Measurements from ENCODE around the gene PIK3C2A. TPM values are rescaled to one million over a fixed set of nuclear protein-coding genes. Genes with fewer than 3 reads are reported as not detected.
"Not testable (repeated sequence)": the region's sequence is repeated elsewhere in the genome, so short reads cannot be mapped to it uniquely, and the experiment has no call there.

Gene PIK3C2A, protein sequence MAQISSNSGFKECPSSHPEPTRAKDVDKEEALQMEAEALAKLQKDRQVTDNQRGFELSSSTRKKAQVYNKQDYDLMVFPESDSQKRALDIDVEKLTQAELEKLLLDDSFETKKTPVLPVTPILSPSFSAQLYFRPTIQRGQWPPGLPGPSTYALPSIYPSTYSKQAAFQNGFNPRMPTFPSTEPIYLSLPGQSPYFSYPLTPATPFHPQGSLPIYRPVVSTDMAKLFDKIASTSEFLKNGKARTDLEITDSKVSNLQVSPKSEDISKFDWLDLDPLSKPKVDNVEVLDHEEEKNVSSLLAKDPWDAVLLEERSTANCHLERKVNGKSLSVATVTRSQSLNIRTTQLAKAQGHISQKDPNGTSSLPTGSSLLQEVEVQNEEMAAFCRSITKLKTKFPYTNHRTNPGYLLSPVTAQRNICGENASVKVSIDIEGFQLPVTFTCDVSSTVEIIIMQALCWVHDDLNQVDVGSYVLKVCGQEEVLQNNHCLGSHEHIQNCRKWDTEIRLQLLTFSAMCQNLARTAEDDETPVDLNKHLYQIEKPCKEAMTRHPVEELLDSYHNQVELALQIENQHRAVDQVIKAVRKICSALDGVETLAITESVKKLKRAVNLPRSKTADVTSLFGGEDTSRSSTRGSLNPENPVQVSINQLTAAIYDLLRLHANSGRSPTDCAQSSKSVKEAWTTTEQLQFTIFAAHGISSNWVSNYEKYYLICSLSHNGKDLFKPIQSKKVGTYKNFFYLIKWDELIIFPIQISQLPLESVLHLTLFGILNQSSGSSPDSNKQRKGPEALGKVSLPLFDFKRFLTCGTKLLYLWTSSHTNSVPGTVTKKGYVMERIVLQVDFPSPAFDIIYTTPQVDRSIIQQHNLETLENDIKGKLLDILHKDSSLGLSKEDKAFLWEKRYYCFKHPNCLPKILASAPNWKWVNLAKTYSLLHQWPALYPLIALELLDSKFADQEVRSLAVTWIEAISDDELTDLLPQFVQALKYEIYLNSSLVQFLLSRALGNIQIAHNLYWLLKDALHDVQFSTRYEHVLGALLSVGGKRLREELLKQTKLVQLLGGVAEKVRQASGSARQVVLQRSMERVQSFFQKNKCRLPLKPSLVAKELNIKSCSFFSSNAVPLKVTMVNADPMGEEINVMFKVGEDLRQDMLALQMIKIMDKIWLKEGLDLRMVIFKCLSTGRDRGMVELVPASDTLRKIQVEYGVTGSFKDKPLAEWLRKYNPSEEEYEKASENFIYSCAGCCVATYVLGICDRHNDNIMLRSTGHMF (N-terminal part only)
- 28.1 TPM for total RNA-seq
- long read RNA-seq, partial matches to known transcripts = 1 of 4 reads
- long read RNA-seq, other reads (novel, unspliced or antisense) = 3 of 4 reads

DNA sequence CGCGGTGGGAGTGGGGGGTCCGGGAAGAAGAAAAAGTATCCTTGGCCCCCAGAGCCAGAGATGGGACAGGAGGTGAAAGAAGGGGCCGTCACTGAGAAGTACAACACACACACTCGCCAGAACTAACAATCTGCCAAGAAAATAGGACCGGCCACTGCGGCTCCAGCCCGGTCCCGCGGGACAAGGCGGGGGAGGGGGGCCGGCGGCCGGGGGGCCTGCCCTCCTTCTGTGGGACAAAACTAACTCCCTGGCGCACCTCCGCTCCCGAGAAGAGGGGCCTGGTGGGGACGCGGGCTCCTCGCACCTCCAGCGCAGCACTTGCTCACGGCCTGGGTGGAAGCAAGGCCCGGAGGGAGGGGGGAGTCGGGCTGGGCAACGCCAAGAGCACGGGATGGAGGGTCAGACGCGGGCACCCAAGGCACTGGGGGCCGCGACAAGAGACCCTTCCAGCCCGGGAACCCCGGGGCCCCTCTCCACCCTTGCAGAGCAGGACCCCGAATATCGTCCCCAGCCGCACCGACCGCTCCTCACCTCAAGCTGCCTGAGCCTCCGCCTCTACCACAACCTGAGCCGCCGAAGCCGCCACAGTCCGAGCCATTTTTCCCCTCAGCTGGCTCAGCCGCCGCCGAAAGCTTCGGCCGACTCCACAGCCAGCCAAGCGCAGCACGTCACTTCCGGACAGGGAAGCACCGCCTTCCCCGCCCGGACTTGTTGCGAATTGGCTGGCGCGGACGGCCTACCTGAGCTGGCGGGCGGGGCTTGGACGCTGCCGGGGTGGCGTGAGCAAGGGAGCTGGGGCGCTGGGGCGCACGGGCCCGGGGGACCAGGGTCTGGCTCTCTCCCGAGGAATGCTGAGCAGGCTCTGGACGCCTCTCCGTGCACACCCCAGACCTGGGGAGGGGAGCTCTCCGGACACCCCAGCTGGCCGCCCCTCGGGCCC is at the start of gene PIK3C2A:
Gene PIK3C2A, minus strand, starts transcription at position 670 of the 940 bp plus-strand sequence. CDS start 38,245 bp downstream, outside the sequence.
- DNase-seq (peak; percentile 98), ATAC-seq (ENCODE audit: poor library complexity) (peak; percentile 98)
- intact Hi-C loops (cut with DNase I) = loop anchor here (10.0 kb wide), 1 partner anchor 53 kb away; no protein-coding TSS in a partner anchor

DNA sequence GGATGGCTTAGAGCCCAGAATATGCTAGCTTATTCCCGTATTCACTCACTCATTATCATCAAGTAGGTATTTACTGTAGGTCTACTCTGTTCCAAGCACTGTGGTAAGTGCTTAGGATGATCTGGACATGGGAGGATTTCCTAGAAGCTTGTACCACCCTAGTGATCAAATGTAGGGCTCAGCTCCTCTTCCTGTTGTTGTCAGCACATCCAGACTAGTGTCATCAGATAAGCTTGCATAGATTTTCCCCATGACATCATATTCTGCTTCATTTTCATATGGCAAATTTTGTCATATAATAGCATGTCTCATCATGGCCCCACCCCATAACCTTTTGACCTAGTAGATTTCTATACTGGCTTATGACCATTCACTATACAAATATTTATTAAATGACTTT is 49.4 kb upstream of the PIK3C2A start:
- ATAC-seq (ENCODE audit: poor library complexity) (no peak), DNase-seq (no peak)
- intact Hi-C loops (cut with DNase I) = no loop called here

- intact Hi-C loops (cut with DNase I) = no loop called here
- DNase-seq = no peak
- no peak for ATAC-seq (ENCODE audit: poor library complexity)
These were observed 48.7 kb upstream of the PIK3C2A start for GRCh38 chr11:17256512-17256911.

GRCh38 chr11:17252704-17253103 is 44.9 kb upstream of the PIK3C2A start:
- no peak for ATAC-seq (ENCODE audit: poor library complexity)
- no peak for DNase-seq
- intact Hi-C loops (cut with DNase I) = no loop called here

- DNase-seq (no peak), ATAC-seq (ENCODE audit: poor library complexity) (no peak)
- intact Hi-C loops (cut with DNase I) = no loop called here
These were observed 43.0 kb upstream of the PIK3C2A start for GRCh38 chr11:17250561-17251350.

- intact Hi-C loops (cut with DNase I) = no loop called here
- DNase-seq = no peak
- ATAC-seq (ENCODE audit: poor library complexity) = no peak
These were observed 36.3 kb upstream of the PIK3C2A start for GRCh38 chr11:17244046-17244445.

GRCh38 chr11:17242954-17243353 is 35.2 kb upstream of the PIK3C2A start:
- ATAC-seq (ENCODE audit: poor library complexity); DNase-seq; intact Hi-C loops (cut with DNase I): not testable (repeated sequence)

GRCh38 chr11:17240780-17241179 is 33.0 kb upstream of the PIK3C2A start:
- intact Hi-C loops (cut with DNase I) = no loop called here
- DNase-seq (no peak), ATAC-seq (ENCODE audit: poor library complexity) (no peak)

- intact Hi-C loops (cut with DNase I); ATAC-seq (ENCODE audit: poor library complexity); DNase-seq: not testable (repeated sequence)
These were observed 32.1 kb upstream of the PIK3C2A start for GRCh38 chr11:17239927-17240326.

- DNase-seq = no peak
- no peak for ATAC-seq (ENCODE audit: poor library complexity)
- intact Hi-C loops (cut with DNase I) = no loop called here
These were observed 30.6 kb upstream of the PIK3C2A start for GRCh38 chr11:17238377-17238776.

- ATAC-seq (ENCODE audit: poor library complexity) (no peak), DNase-seq (no peak)
- intact Hi-C loops (cut with DNase I) = loop anchor here (5.0 kb wide), 1 partner anchor 269 kb away; no protein-coding TSS in a partner anchor
These were observed 25.3 kb upstream of the PIK3C2A start for GRCh38 chr11:17233101-17233500.

GRCh38 chr11:17230867-17231851 is 23.4 kb upstream of the PIK3C2A start:
- ATAC-seq (ENCODE audit: poor library complexity) (no peak), DNase-seq (no peak)
- intact Hi-C loops (cut with DNase I) = loop anchor here (5.0 kb wide), 1 partner anchor 271 kb away; no protein-coding TSS in a partner anchor

GRCh38 chr11:17229481-17230152 is 21.8 kb upstream of the PIK3C2A start:
- intact Hi-C loops (cut with DNase I) = loop anchor here (5.0 kb wide), 1 partner anchor 273 kb away; no protein-coding TSS in a partner anchor

DNA sequence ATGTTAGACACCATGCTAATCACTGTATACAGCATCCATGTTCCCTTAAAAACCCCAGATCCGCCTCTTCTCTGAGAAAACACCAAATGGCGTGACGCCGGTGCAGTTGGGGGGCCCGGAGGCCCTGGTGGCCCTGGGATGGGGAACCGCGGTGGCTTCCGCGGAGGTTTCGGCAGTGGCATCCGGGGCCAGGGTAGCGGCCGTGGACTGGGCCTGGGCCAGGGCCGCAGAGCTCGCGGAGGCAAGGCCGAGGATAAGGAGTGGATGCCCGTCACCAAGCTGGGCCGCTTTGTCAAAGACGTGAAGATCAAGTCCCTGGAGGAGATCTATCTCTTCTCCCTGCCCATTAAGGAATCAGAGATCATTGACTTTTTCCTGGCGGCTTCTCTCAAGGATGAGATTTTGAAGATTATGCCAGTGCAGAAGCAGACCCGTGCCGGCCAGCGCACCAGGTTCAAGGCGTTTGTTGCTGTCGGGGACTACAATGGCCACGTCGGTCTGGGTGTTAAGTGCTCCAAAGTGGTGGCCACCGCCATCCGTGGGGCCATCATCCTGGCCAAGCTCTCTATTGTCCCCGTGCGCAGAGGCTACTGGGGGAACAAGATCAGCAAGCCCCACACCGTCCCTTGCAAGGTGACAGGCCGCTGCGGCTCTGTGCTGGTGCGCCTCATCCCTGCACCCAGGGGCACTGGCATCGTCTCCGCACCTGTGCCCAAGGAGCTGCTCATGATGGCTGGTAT is 20.6 kb upstream of the PIK3C2A start:
- DNase-seq; ATAC-seq (ENCODE audit: poor library complexity); intact Hi-C loops (cut with DNase I): not testable (repeated sequence)

More at GRCh38 chr11:17229481-17230152, 21.8 kb upstream of the PIK3C2A start:
- no peak for ATAC-seq (ENCODE audit: poor library complexity)
- no peak for DNase-seq

Data from Right ventricle myocardium superior (tissue), 1 donor.